Measurements from ENCODE around the gene GLI2.

DNA sequence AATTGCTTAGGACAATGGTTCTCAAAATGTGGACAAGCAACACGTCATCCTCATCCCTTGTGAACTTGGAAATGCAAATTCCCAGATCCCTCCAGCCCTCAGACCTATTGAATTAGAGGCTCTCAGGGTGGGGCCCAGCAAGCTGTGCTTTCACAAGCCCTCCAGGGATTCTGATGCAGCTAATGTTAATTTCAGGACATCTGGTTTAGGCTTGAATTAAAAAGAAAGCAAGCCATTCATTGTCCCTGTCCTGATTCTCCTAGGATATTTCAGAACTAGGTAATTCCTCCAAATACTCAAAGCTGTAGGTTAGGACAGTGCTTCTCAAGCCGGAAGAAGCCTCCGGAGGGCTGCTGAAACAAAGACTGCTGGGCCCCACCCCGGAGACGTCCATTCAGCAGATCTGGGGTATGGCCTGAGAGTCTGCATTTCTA, 26.0 kb upstream of the GLI2 start:
- TF ChIP-seq EZH2 (optimal IDR thresholded peaks at IDR 0.05; ENCODE audit: low read depth, low read length): no peak
- TF ChIP-seq, protein P1, sequence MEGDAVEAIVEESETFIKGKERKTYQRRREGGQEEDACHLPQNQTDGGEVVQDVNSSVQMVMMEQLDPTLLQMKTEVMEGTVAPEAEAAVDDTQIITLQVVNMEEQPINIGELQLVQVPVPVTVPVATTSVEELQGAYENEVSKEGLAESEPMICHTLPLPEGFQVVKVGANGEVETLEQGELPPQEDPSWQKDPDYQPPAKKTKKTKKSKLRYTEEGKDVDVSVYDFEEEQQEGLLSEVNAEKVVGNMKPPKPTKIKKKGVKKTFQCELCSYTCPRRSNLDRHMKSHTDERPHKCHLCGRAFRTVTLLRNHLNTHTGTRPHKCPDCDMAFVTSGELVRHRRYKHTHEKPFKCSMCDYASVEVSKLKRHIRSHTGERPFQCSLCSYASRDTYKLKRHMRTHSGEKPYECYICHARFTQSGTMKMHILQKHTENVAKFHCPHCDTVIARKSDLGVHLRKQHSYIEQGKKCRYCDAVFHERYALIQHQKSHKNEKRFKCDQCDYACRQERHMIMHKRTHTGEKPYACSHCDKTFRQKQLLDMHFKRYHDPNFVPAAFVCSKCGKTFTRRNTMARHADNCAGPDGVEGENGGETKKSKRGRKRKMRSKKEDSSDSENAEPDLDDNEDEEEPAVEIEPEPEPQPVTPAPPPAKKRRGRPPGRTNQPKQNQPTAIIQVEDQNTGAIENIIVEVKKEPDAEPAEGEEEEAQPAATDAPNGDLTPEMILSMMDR (IDR thresholded peaks at IDR 0.05; ENCODE audit: low read length): no peak
- no peak for TF ChIP-seq EZH2phosphoT487 (IDR thresholded peaks at IDR 0.05; ENCODE audit: low read length)

Data from MM.1S (cell line).